Breast epithelium (tissue), 4 donors: ENCODE results near the gene XCR1. TPM values are rescaled to one million over a fixed set of nuclear protein-coding genes. Genes with fewer than 3 reads are reported as not detected.

Experiments
- DNase-seq, 2 donors: peaks; one replicate each; pipeline ENCODE4 v3.0.0-alpha.2; 2019; ENCODE audit warnings: low spot score in 2 of 2
- H3K27ac ChIP-seq, 2 donors: fragments of 200-600 bp; sonication (generic) in 1 of 2; one replicate each; pipeline ENCODE4 v1.5.1; 2016 to 2019; ENCODE audit warnings: mild to moderate bottlenecking in 1 of 2
- H3K27me3 ChIP-seq, 2 donors: fragments of 200-600 bp; sonication (generic) in 1 of 2; one replicate each; pipeline versions ENCODE4 v1.5.1 to v1.6.0; 2017 to 2019; ENCODE audit warnings: control low read depth in 1 of 2, mild to moderate bottlenecking in 1 of 2
- H3K36me3 ChIP-seq: fragments of 200-600 bp; one replicate; pipeline ENCODE4 v1.5.1; 2019
- H3K4me1 ChIP-seq, 2 donors: fragments of 200-600 bp; sonication (generic); one replicate each; pipeline ENCODE4 v1.5.1; 2016 to 2019; ENCODE audit warnings: control low read depth in 1 of 2
- H3K4me3 ChIP-seq, 3 donors: fragments of 200-600 bp; sonication (generic); 1 replicate in 2 of 3; 2 replicates in 1 of 3; pipeline ENCODE4 v1.5.1; 2016 to 2019; ENCODE audit warnings: mild to moderate bottlenecking in 3 of 3, moderate library complexity in 2 of 3
- H3K9me3 ChIP-seq, 2 donors: fragments of 200-600 bp; sonication (generic) in 1 of 2; one replicate each; pipeline ENCODE4 v1.5.1; 2016 to 2019; ENCODE audit warnings: control low read depth in 1 of 2
- CTCF ChIP-seq, 3 donors: fragments of 450-650 bp; IDR thresholded peaks; one replicate each; pipeline ENCODE4 v1.5.1; 2016 to 2017; ENCODE audit warnings: antibody characterized with exemption in 3 of 3, mild to moderate bottlenecking in 3 of 3, moderate library complexity in 3 of 3
- POLR2A ChIP-seq: fragments of 450-650 bp; IDR thresholded peaks from one replicate; pipeline ENCODE4 v1.6.1; 2016; ENCODE audit warnings: antibody characterized with exemption, mild to moderate bottlenecking, moderate library complexity
- POLR2AphosphoS5 ChIP-seq, 3 donors: sonication (generic); formaldehyde crosslinking; IDR thresholded peaks; one replicate each; pipeline ENCODE4 v1.6.1; 2017; ENCODE audit warnings: antibody characterized with exemption in 3 of 3
- intact Hi-C: fragments of 100-400 bp; cut with DNase I; formaldehyde crosslinking; loops from one replicate; pipeline ENCODE4 v1.15.1; 2023; ENCODE audit warnings: low total_unique reads
- total RNA-seq, 3 donors: library from RNA; depleted of rRNA; stranded (reverse); fragments of >200 nt; gene quantifications; one replicate each; pipeline ENCODE4 v1.1.0, GENCODE V29; 2016

XCR1 gene
- total RNA-seq, 3 donors from 2014 or later: under 0.01 TPM

- Histone ChIP-seq H3K9me3 (no peaks in the 10 kb centered on the region), H3K4me3 (no peak overlapping the region), H3K4me1 (no peaks in the 10 kb centered on the region), H3K36me3 (no peaks in the 10 kb centered on the region), H3K27me3 (no peaks in the 10 kb centered on the region), H3K27ac (no peak overlapping the region)
- intact Hi-C loops: no loop called here
- no peak for DNase-seq
- no peak for TF ChIP-seq CTCF (IDR thresholded peaks at IDR 0.05)
- no peak for TF ChIP-seq POLR2AphosphoS5 (IDR thresholded peaks at IDR 0.05)
- no peak for TF ChIP-seq POLR2A
These were observed 34.6 kb upstream of the XCR1 start for GRCh38 chr3:46061887-46062286.

GRCh38 chr3:46061108-46061720, 33.9 kb upstream of the XCR1 start:
- DNase-seq: no peak
- Histone ChIP-seq H3K27ac (no peak overlapping the region), H3K27me3 (no peaks in the 10 kb centered on the region), H3K9me3 (no peaks in the 10 kb centered on the region), H3K36me3 (no peaks in the 10 kb centered on the region), H3K4me1 (no peaks in the 10 kb centered on the region), H3K4me3 (no peak overlapping the region)
- intact Hi-C loops: no loop called here
- TF ChIP-seq POLR2AphosphoS5 (IDR thresholded peaks at IDR 0.05): no peak
- no peak for TF ChIP-seq CTCF (IDR thresholded peaks at IDR 0.05)
- no peak for TF ChIP-seq POLR2A

GRCh38 chr3:46060551-46060950, 33.3 kb upstream of the XCR1 start:
- H3K9me3 ChIP-seq: no peaks in the 10 kb centered on the region
- no peak for DNase-seq
- intact Hi-C loops: no loop called here
- no peak overlapping the region for H3K4me3 ChIP-seq
- TF ChIP-seq POLR2A: no peak
- H3K27ac ChIP-seq: no peak overlapping the region
- H3K36me3 ChIP-seq: no peaks in the 10 kb centered on the region
- H3K27me3 ChIP-seq: no peaks in the 10 kb centered on the region
- no peaks in the 10 kb centered on the region for H3K4me1 ChIP-seq

- H3K9me3 ChIP-seq: no peaks in the 10 kb centered on the region
- no peaks in the 10 kb centered on the region for H3K4me1 ChIP-seq
- intact Hi-C loops: no loop called here
- no peak for DNase-seq
- H3K27me3 ChIP-seq: no peaks in the 10 kb centered on the region
- H3K4me3 ChIP-seq: no peak overlapping the region
- TF ChIP-seq POLR2A: no peak
- no peak for TF ChIP-seq CTCF (IDR thresholded peaks at IDR 0.05)
- no peak for TF ChIP-seq POLR2AphosphoS5 (IDR thresholded peaks at IDR 0.05)
- no peak overlapping the region for H3K27ac ChIP-seq
- no peaks in the 10 kb centered on the region for H3K36me3 ChIP-seq
These were observed 32.1 kb upstream of the XCR1 start for GRCh38 chr3:46059432-46059831.

- H3K4me1 ChIP-seq: no peaks in the 10 kb centered on the region
- H3K9me3 ChIP-seq: no peaks in the 10 kb centered on the region
- TF ChIP-seq POLR2AphosphoS5 (IDR thresholded peaks at IDR 0.05) (no peak), CTCF (IDR thresholded peaks at IDR 0.05) (no peak), POLR2A (no peak)
- H3K27ac ChIP-seq: no peak overlapping the region
- no peak for DNase-seq
- no peaks in the 10 kb centered on the region for H3K27me3 ChIP-seq
- intact Hi-C loops: no loop called here
- H3K36me3 ChIP-seq: no peaks in the 10 kb centered on the region
- no peak overlapping the region for H3K4me3 ChIP-seq
These were observed 31.7 kb upstream of the XCR1 start for GRCh38 chr3:46058981-46059380.

- Histone ChIP-seq H3K36me3 (no peaks in the 10 kb centered on the region), H3K4me3 (no peak overlapping the region), H3K27ac (no peak overlapping the region), H3K9me3 (no peaks in the 10 kb centered on the region), H3K4me1 (no peaks in the 10 kb centered on the region), H3K27me3 (no peaks in the 10 kb centered on the region)
- TF ChIP-seq POLR2AphosphoS5 (IDR thresholded peaks at IDR 0.05) (no peak), CTCF (IDR thresholded peaks at IDR 0.05) (no peak), POLR2A (no peak)
- no peak for DNase-seq
- intact Hi-C loops: loop anchor here (2.0 kb wide), 1 partner anchor 29 kb away; no protein-coding TSS in a partner anchor
These were observed 30.4 kb upstream of the XCR1 start for GRCh38 chr3:46057716-46058115.
